ENCODE results near the gene PKP1.

The PKP1 gene

DNA sequence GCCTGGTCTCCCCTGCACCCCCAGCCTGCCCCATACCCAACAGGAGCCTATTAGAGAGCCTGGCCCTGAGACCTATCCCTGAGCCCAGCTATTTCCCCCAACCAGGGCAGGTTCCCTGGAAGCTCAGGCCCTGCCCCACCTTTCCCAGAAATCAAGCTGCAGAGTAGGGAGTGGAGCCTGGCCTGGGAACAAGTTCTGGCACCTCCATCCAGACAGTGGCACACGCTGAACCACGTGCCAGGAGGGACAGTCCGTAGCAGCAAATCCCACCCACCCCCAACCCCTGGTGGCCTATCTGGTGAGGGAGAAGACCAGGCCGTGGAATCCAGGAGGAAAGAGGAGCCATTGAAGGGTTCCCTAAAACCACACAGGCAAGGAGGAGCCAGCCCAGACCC, 71.6 kb downstream of the PKP1 start:
- no peak for DNase-seq

GRCh38 chr1:201355471-201355870, 72.2 kb downstream of the PKP1 start:
- DNase-seq, result no peak

- DNase-seq, result no peak
Observed at GRCh38 chr1:201356236-201356635, 72.9 kb downstream of the PKP1 start.

DNA sequence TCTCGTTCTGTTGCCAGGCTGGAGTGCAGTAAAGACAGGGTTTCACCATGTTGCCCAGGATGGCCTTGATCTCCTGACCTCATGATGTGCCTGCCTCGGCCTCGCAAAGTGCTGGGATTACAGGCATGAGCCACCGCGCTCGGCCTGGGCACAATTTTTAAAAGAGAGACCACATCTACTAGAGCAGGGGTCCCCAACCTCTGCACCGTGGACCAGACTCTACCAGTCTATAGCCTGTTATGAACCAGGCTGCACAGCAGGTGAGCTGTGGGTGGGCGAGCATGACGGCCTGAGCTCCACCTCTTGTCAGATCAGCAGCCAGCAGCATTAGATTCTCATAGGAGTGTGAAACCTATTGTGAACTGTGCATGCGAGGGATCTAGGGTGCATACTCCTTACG, 73.4 kb downstream of the PKP1 start:
- DNase-seq, result no peak

- DNase-seq, result no peak
Observed at GRCh38 chr1:201357211-201357610, 73.9 kb downstream of the PKP1 start.

GRCh38 chr1:201357636-201358348, 74.5 kb downstream of the PKP1 start:
- DNase-seq, result no peak

DNA sequence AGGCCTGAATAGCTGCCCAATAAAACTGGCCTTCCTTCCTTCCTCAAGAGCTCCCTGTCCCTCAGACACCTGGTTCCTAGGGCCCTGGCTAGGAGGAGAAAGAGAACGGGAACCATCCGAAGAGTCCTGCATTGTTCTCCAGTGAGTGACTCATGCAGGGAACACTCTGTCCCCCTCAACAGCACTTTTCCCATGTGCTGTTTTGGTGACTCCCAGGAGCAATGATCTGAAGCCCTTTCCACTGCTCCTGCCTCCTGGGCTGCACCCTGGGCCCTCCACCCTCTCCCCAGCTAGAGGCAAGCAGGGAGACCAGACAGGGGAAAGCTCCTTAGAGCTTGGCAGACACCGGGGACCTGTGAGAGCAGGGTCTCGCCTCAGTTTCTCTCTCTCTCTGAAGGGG, 75.3 kb downstream of the PKP1 start:
- DNase-seq, result no peak

GRCh38 chr1:201359031-201359872, 75.9 kb downstream of the PKP1 start:
- DNase-seq, result no peak

- no peak for DNase-seq
Observed at GRCh38 chr1:201359873-201360210, 76.5 kb downstream of the PKP1 start.

GRCh38 chr1:201360486-201360885, 77.2 kb downstream of the PKP1 start:
- DNase-seq, result no peak

GRCh38 chr1:201360901-201361651, 77.8 kb downstream of the PKP1 start:
- DNase-seq, result no peak

DNA sequence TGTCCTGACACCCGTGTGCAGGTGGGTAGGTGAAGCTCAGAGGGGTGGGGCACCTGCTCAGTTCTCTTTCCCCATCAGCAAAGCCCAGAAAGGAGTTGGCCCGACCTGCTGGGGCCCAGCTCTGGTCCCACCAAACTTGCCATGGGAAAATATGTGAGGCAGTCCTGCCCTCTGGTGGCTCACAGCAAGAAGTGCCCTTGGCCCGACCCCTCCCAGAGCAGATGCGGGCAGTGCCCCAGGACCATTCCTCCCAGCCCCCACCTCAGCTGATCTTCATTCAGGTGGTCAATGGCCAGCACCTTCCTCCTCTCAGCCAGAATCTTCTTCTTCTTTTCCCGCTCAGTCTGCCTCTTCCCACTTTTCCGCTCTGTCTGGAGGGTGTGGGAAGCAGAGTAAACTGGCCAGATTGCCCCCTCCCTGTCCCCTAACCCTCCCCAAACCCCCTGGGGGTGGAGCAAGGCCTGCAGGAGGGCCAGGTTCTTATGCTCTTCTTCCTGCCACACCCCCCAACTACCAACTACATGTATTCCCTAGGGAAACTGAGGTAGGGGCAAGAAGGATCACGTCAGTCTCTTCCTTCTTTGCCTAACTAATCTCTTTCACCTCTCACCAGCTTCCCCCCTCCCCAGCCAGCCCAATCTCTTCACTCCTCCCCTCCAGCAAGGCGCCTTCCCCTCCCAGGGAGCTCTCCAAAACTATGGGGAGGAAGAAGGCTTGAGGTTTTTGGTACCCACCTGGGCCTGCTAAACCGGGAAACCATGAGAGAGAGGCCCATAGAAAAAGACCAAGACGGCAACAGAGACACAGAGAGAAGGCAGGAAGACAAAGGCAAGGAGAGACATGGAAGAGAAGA, 78.6 kb downstream of the PKP1 start:
- peak; percentile 5 to 44 for DNase-seq

GRCh38 chr1:201362906-201363305, 79.6 kb downstream of the PKP1 start:
- no peak for DNase-seq

DNA sequence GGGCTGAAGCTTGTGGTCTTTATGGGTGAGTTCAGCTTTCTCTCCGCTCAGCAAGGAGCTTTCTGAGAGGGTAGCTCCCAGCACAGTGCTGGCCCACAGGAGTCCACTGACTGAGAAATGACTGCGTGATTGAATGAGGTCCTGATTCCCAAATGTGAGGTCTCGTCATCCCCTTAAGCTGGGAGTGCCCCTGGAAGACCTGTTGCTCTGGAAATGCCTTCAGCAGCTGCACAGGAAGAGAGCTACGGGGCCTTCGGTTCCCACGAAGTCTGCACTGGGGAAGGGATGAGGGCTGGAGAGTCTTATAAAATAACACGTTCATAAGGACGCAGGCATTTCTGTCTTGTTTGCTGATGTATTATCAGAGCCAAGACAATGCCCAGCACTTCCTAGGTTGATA, 80.2 kb downstream of the PKP1 start:
- DNase-seq, result no peak

DNA sequence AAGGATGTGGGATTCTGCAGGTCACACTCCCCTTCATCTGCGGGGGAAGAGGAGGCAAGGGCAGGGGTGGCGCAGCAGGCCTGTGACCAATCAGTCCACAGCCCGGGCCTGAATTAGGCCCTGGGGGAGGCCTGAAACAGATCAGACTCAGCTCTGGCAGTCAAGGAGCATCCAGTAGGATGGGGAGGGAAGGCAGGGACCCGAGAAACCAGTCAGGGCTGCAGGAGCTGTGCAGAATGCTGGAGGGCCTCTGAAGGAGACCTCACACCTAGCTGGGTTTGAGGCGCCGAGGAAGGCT, 81.5 kb downstream of the PKP1 start:
- no peak for DNase-seq

GRCh38 chr1:201365251-201365650, 81.9 kb downstream of the PKP1 start:
- DNase-seq, result no peak

DNA sequence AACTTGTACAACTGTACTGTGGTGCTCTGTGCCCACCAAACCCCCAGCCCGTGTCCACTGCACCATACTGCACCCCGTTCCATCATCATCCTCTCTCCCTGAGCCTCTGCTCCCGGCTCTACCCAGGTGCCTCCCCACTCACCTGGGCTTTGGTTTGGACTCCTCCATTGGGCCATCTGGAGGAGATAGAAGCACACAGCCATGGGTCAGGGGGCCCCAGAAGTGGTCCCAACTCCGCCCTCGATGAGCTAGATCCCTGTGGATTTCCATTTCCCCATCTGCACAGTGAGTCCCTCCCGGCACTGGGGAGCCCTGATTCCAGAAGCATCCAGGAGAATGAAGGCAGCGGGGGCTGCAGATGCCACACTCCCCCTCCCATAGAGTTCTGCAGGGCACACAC, 83.4 kb downstream of the PKP1 start:
- DNase-seq, result no peak

DNA sequence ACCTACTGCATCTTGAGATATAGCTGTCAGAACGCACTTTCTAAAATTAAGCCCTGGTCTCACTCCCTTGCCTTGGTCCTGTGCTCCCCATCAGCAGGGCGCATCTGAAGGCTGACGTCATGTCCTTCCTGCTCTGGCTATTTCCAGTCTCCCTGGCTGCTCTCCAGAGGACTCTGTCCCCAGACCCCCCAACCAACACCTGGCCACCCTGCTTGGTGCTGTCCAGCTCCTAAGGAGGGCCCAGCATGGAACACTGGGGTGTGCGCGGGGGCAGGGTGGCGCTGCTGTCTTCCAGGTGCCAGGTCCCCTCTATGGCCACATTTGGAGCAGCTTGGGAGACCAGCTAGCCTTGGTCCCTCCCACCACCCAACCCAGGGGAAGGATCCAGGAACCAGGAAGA, 85.9 kb downstream of the PKP1 start:
- DNase-seq, result no peak

DNA sequence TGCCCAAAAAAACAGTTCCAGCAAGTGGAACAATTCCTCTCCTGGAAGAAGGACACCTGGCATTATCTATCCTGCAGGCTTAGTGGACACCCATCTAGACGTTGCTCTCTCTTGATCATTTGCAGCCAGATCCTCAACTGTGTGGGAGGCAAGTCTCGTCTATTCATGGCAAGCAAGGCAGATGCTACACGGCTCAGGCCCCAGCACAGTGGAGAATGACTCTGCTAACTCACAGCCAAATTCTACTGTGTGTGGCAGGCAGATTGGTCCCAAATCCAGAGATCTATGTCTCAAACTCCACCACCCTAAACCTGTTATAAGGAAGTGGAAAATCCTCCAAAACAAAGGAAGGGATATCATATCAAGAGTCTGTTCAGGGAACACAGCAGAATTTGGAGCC, 87.2 kb downstream of the PKP1 start:
- DNase-seq, result no peak

DNA sequence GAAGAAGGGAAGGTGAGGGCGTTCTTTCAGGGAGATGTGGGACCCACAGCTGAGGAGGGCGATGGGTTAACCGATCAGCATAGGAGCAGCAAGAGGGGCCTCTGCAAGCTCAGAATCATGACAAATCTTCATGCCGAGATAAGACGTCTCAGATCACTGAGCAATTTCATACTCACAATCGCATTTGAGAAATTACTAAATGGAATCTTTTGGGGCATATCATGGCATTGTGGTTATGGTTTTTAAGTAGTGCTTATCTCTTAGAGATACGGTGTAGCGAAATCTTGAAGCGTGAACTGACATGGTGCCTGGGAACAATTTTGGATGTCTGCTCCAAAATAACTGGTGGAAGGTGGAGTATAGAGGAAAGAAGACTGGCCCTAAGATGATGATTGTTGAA, 88.0 kb downstream of the PKP1 start:
- DNase-seq, result no peak

DNA sequence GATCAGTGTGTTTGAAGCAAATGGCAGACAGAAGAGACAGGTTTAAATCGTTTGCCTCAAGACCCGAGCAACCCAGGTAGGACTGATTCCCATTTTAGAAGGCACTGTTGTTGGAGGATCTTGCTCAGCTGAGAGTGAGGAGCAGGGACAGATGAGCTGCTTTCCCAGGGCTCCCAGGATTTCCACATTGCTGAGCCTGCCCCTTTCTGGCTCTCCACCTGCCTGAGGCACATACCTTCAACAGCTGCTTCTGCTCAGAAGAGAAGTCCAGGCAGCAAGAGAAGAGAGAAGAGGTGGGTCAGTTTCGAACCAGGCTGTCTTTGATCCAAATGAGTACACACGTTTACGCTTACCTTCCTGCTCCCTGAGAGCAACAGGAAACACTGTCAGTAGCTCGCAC, 88.5 kb downstream of the PKP1 start:
- DNase-seq, result no peak

- no peak for DNase-seq
Observed at GRCh38 chr1:201374364-201374763, 91.1 kb downstream of the PKP1 start.

DNA sequence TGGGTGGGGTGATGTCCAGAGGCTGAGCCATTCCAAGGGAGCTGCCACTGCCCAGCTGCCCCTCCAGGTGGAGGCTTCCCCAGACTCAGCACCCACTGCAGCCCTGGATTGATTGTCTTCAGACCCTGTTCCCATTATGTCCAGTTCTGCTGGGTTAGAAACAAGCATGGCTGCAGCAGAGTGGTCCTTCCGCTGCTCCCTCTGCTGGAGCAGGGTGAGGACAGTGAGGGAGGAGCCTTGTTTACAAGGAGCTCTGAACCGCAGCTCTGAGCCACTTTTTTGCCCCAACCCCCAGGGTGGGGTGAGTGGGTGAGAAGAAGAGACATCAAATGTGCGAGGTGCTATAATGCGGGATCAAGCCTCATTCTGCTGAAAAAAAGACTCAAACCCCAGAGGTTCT, 91.9 kb downstream of the PKP1 start:
- no peak for DNase-seq
